DND-41 (cell line): ENCODE measurements around the gene PM20D1.
"Not testable (repeated sequence)": the region's sequence is repeated elsewhere in the genome, so short reads cannot be mapped to it uniquely, and the experiment has no call there.

Source experiments
- ATAC-seq: fragments of 200-7000 bp; cut with Tn5 transposase; 3 replicates; pipeline ENCODE4 v1.9.1; 2021; ENCODE audit warnings: low read depth; ENCODE audit not compliant: insufficient read depth
- DNase-seq: peaks from one replicate; pipeline ENCODE4 v3.0.0-alpha.2; 2020
- H2AFZ ChIP-seq: 2 replicates; pipeline ENCODE4 v1.6.0; 2012; ENCODE audit warnings: low read depth, low read length
- H3K27ac ChIP-seq: 2 replicates; pipeline ENCODE4 v1.5.1; 2012; ENCODE audit warnings: low read length, inconsistent platforms
- H3K27me3 ChIP-seq: fragments of 200-600 bp; sonication (generic); 2 replicates; pipeline ENCODE4 v1.6.0; 2012; ENCODE audit warnings: low read length, mild to moderate bottlenecking, inconsistent platforms; ENCODE audit not compliant: insufficient read depth, poor library complexity
- H3K36me3 ChIP-seq: 2 replicates; pipeline ENCODE4 v1.5.1; 2012; ENCODE audit warnings: low read length, inconsistent platforms; ENCODE audit not compliant: insufficient read depth
- H3K4me1 ChIP-seq: 2 replicates; pipeline ENCODE4 v1.5.1; 2012; ENCODE audit warnings: mild to moderate bottlenecking, low read length; ENCODE audit not compliant: insufficient read depth
- H3K4me2 ChIP-seq: 2 replicates; pipeline ENCODE4 v1.6.0; 2012; ENCODE audit warnings: mild to moderate bottlenecking, moderate library complexity, low read length, inconsistent platforms; ENCODE audit not compliant: insufficient read depth
- H3K4me3 ChIP-seq, 2 experiments: fragments of 200-600 bp in 1 of 2; shearing (Covaris generic) in 1 of 2; 2 replicates each; pipeline ENCODE4 v1.5.1; 2012 to 2016; ENCODE audit warnings: inconsistent platforms in 2 of 2, low read length in 2 of 2, mild to moderate bottlenecking in 2 of 2, low read depth in 1 of 2, moderate library complexity in 1 of 2
- H3K79me2 ChIP-seq: 2 replicates; pipeline ENCODE4 v1.6.0; 2012; ENCODE audit warnings: low read length, inconsistent platforms; ENCODE audit not compliant: insufficient read depth
- H3K9ac ChIP-seq: 2 replicates; pipeline ENCODE4 v1.6.0; 2012; ENCODE audit warnings: low read depth, mild to moderate bottlenecking, inconsistent platforms, low read length, moderate library complexity
- H3K9me3 ChIP-seq: 2 replicates; pipeline ENCODE4 v1.5.1; 2012; ENCODE audit warnings: low read length, moderate library complexity, mild to moderate bottlenecking, inconsistent platforms; ENCODE audit not compliant: insufficient read depth, severe bottlenecking
- H4K20me1 ChIP-seq: 2 replicates; pipeline ENCODE4 v1.6.0; 2012; ENCODE audit warnings: low read length; ENCODE audit not compliant: insufficient read depth
- CTCF ChIP-seq: IDR thresholded peaks from 2 replicates; pipeline ENCODE4 v1.5.1; 2012; ENCODE audit warnings: borderline replicate concordance, low read length, moderate library complexity, mild to moderate bottlenecking; ENCODE audit not compliant: poor library complexity, severe bottlenecking; ENCODE audit errors: extremely low read depth
- EZH2 ChIP-seq: IDR thresholded peaks from 3 replicates; pipeline ENCODE4 v1.6.1; 2012; ENCODE audit warnings: borderline replicate concordance, low read depth, mild to moderate bottlenecking, moderate library complexity, low read length, inconsistent platforms; ENCODE audit not compliant: severe bottlenecking

The PM20D1 gene

GRCh38 chr1:205849619-205850355 is at the start of gene PM20D1:
Gene PM20D1 (minus strand): TSS chr1:205850132. CDS start chr1:205850072, 60 bp downstream.
- Histone ChIP-seq H3K4me1 (no peaks in the 10 kb centered on the region), H3K9ac (no peak within 1 kb of the TSS), H3K4me3 (no peak within 1 kb of the TSS), H3K36me3 (no peaks in the 10 kb centered on the region), H4K20me1 (no peaks in the 10 kb centered on the region), H2AFZ (no peak within 1 kb of the TSS), H3K27ac (no peak within 1 kb of the TSS), H3K9me3 (no peaks in the 10 kb centered on the region), H3K4me2 (no peak within 1 kb of the TSS), H3K79me2 (no peaks in the 10 kb centered on the region), H3K27me3 (no peaks in the 10 kb centered on the region)
- DNase-seq (no peak), ATAC-seq (no peak)
- TF ChIP-seq EZH2 (no peak), CTCF (no peak)

GRCh38 chr1:205896351-205896750 is 46.4 kb upstream of the PM20D1 start:
- H3K36me3 ChIP-seq, result no peaks in the 10 kb centered on the region
- H3K9me3 ChIP-seq, result peaks cover 19% of the 10 kb centered on the region
- H4K20me1 ChIP-seq, result no peaks in the 10 kb centered on the region
- no peak for TF ChIP-seq EZH2
- TF ChIP-seq CTCF, result no peak
- no peaks in the 10 kb centered on the region for H3K27me3 ChIP-seq
- H3K9ac ChIP-seq, result no peak overlapping the region
- no peak for ATAC-seq
- no peak overlapping the region for H2AFZ ChIP-seq
- no peaks in the 10 kb centered on the region for H3K79me2 ChIP-seq
- no peak for DNase-seq
- no peak overlapping the region for H3K4me2 ChIP-seq
- no peak overlapping the region for H3K27ac ChIP-seq
- H3K4me1 ChIP-seq, result no peaks in the 10 kb centered on the region
- H3K4me3 ChIP-seq, result no peak overlapping the region

- not testable (repeated sequence) for H3K79me2 ChIP-seq, H4K20me1 ChIP-seq, H3K9ac ChIP-seq, H3K4me2 ChIP-seq, H3K4me3 ChIP-seq, DNase-seq, H3K27ac ChIP-seq, H2AFZ ChIP-seq, H3K4me1 ChIP-seq, H3K36me3 ChIP-seq, ATAC-seq, H3K27me3 ChIP-seq
- H3K9me3 ChIP-seq, result peaks cover 18% of the 10 kb centered on the region
Observed at GRCh38 chr1:205894119-205894518, 44.2 kb upstream of the PM20D1 start.

GRCh38 chr1:205892175-205892574 is 42.2 kb upstream of the PM20D1 start:
- not testable (repeated sequence) for H3K27ac ChIP-seq

GRCh38 chr1:205891481-205891880 is 41.5 kb upstream of the PM20D1 start:
- not testable (repeated sequence) for H4K20me1 ChIP-seq, H2AFZ ChIP-seq, H3K79me2 ChIP-seq, H3K9ac ChIP-seq, DNase-seq, H3K36me3 ChIP-seq, ATAC-seq, H3K4me1 ChIP-seq, H3K4me2 ChIP-seq, H3K27ac ChIP-seq, H3K27me3 ChIP-seq, H3K4me3 ChIP-seq
- peaks cover 13% of the 10 kb centered on the region for H3K9me3 ChIP-seq

More at GRCh38 chr1:205892175-205892574, 42.2 kb upstream of the PM20D1 start:
- not testable (repeated sequence) for H3K4me3 ChIP-seq, H3K4me2 ChIP-seq, DNase-seq, H3K27me3 ChIP-seq, H3K4me1 ChIP-seq, H2AFZ ChIP-seq, H4K20me1 ChIP-seq, H3K9ac ChIP-seq, H3K36me3 ChIP-seq, ATAC-seq, H3K79me2 ChIP-seq
- H3K9me3 ChIP-seq, result peaks cover 18% of the 10 kb centered on the region

- not testable (repeated sequence) for H3K79me2 ChIP-seq, H2AFZ ChIP-seq, H3K36me3 ChIP-seq, H3K9ac ChIP-seq, H3K4me1 ChIP-seq, ATAC-seq, H4K20me1 ChIP-seq, H3K4me3 ChIP-seq, H3K9me3 ChIP-seq, H3K27ac ChIP-seq, H3K4me2 ChIP-seq, H3K27me3 ChIP-seq
- DNase-seq, result peak; percentile 11
Observed at GRCh38 chr1:205890631-205891030, 40.7 kb upstream of the PM20D1 start.
